ENCODE measurements around the gene OR52E6.

Gene OR52E6

GRCh38 chr11:5807580-5807979 lies 34.1 kb downstream of the OR52E6 start:
- H3K27ac ChIP-seq = no peak overlapping the region
- DNase-seq (ENCODE audit: low read depth, low spot score) = no peak

GRCh38 chr11:5803982-5804381 lies 37.7 kb downstream of the OR52E6 start:
- no peak for DNase-seq (ENCODE audit: low read depth, low spot score)
- no peak overlapping the region for H3K27ac ChIP-seq

GRCh38 chr11:5796541-5796940 lies 45.2 kb downstream of the OR52E6 start:
- DNase-seq (ENCODE audit: low read depth, low spot score) = no peak
- no peak overlapping the region for H3K27ac ChIP-seq

DNA sequence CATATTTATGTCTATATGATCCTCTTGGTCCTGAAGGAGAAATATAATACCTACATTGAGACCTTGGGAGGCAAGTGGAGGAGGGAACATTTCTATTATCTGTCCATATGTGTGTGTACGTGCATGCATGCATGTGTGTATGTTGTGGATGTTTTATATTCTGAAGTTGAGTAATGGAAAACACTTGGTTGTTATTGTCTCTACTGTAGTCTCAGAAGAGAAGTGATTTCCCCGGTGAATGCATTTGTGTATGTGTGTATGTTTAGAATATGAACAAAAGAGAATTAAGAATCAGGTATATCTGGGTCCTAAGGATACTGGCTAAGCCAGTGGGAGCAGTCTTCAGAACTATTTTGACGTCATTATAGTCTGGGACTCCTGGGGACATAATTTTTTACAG lies 50.5 kb downstream of the OR52E6 start, which contains the start of gene OR52N1:
Gene OR52N1 (minus strand): TSS at position 101 of the 400 bp plus-strand sequence. CDS start 2,449 bp downstream, outside the sequence.
- DNase-seq (ENCODE audit: low read depth, low spot score) = no peak
- no peak within 1 kb of the TSS for H3K27ac ChIP-seq
